ENCODE results near the gene TRPC4AP.

Gene TRPC4AP

DNA sequence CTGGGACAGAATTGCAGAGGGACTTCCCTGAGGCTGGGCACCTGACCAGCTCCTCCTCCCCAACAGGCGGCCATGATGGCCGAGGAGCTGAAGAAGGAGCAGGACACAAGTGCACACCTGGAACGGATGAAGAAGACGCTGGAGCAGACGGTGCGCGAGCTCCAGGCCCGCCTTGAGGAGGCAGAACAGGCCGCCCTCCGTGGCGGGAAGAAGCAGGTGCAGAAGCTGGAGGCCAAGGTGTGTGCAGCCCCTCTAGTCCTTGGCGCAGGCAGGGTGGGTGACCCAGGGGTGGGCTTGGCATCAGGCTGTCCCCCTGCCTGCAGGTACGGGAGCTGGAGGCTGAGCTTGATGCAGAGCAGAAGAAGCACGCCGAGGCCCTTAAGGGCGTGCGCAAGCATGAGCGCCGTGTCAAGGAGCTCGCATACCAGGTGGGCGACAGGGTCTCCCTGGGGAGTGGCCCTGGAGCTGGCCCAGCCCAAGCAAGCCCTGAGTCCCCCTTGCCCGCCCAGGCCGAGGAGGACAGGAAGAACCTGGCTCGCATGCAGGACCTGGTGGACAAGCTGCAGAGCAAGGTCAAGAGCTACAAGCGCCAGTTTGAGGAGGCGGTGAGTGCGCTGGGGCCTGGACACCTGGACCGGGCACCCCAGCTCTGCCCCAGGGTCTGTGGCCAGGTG lies 91.5 kb downstream of the TRPC4AP start:
- DNase-seq, result no peak

DNA sequence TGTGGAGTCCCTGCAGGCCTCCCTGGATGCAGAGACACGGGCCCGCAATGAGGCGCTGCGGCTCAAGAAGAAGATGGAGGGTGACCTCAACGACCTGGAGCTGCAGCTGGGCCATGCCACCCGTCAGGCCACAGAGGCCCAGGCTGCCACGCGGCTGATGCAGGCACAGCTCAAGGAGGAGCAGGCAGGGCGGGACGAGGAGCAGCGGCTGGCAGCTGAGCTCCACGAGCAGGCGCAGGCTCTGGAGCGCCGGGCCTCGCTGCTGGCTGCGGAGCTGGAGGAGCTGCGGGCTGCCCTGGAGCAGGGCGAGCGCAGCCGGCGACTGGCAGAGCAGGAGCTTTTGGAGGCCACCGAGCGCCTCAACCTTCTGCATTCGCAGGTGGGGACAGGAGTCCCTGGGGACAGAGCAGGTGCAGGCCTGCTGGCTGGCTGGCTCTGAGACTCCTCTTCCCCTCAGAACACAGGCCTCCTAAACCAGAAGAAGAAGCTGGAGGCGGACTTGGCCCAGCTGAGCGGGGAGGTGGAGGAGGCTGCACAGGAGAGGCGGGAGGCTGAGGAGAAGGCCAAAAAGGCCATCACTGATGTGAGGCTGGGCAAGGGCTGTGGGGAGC lies 92.2 kb downstream of the TRPC4AP start:
- DNase-seq, result no peak

DNA sequence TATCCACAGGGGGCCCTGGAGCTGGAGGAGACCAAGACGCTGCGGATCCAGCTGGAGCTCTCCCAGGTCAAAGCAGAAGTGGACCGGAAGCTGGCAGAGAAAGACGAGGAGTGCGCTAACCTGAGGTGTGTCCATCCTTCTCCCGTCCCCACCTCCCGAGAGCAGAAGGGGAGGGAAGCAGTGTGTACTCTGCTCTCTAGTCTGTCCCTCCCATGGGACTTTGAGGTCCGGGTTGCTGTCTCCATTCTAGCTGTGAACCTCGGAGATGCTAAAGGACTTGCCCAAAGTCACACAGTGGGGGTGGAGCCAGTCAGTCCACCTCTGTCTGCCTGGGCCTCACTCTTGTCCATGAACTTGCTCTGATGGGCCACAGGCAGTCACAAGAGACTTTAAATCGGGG lies 92.8 kb downstream of the TRPC4AP start:
- DNase-seq, result no peak

DNA sequence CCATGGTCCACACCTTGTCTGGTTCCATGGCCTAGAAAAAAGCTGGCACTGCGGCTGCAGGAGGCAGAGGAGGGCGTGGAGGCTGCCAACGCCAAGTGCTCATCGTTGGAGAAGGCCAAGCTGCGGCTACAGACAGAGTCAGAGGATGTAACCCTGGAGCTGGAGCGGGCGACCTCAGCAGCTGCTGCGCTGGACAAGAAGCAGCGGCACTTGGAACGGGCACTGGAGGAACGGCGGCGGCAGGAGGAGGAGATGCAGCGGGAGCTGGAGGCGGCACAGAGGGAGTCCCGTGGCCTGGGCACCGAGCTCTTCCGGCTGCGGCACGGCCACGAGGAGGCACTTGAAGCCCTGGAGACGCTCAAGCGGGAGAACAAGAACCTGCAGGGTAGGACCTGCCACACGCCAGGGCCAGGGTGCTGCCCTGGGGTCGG lies 93.6 kb downstream of the TRPC4AP start:
- no peak for DNase-seq

DNA sequence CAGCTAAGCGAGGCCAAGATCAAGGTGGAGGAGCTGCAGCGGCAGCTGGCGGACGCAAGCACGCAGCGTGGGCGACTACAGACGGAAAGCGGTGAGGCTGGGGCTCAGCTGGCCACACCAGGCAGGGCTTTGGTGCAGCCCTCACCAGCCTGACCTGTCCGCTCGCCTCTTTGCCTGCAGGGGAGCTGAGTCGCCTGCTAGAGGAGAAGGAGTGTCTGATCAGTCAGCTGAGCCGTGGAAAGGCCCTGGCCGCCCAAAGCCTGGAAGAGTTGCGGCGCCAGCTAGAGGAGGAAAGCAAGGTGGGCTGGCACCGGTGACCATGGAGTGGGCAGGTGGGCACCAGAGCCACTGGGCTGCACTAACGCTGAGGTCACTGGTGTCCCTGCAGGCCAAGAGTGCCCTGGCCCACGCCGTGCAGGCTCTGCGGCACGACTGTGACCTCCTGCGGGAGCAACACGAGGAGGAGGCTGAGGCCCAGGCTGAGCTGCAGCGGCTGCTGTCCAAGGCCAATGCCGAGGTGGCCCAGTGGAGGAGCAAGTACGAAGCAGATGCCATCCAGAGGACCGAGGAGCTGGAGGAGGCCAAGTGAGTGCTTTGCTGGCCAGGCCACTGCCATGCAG lies 94.2 kb downstream of the TRPC4AP start:
- no peak for DNase-seq

DNA sequence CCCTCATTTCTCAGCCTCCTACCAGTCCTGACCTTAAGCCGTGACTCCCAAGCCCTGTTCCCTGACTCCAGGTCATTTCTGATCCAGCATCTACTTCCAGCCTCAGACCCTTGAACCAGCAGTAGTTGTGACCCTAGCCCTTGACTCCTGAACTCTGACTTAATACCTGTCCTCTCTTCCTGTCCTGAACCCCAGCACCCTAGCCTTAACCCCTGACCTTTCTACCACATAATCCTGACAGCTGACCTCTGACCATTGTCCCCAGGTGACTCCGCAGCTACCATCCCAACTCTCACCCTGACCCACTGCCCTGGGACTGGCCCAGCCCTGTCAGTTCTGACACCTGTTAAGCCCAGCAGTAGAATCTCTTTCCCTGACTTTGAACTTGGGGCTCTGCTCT lies 94.8 kb downstream of the TRPC4AP start:
- DNase-seq, result no peak

DNA sequence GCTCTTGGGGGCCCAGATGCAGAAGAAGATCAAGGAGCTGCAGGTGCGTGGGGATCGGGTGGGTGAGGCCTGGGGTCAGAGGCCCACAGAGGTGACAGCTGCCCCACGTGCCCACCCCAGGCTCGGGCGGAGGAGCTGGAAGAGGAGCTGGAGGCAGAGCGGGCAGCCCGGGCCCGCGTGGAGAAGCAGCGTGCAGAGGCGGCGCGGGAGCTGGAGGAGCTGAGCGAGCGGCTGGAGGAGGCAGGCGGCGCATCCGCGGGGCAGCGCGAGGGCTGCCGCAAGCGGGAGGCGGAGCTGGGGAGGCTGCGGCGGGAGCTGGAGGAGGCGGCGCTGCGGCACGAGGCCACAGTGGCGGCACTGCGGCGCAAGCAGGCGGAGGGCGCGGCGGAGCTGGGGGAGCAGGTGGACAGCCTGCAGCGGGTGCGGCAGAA lies 95.5 kb downstream of the TRPC4AP start:
- no peak for DNase-seq

DNA sequence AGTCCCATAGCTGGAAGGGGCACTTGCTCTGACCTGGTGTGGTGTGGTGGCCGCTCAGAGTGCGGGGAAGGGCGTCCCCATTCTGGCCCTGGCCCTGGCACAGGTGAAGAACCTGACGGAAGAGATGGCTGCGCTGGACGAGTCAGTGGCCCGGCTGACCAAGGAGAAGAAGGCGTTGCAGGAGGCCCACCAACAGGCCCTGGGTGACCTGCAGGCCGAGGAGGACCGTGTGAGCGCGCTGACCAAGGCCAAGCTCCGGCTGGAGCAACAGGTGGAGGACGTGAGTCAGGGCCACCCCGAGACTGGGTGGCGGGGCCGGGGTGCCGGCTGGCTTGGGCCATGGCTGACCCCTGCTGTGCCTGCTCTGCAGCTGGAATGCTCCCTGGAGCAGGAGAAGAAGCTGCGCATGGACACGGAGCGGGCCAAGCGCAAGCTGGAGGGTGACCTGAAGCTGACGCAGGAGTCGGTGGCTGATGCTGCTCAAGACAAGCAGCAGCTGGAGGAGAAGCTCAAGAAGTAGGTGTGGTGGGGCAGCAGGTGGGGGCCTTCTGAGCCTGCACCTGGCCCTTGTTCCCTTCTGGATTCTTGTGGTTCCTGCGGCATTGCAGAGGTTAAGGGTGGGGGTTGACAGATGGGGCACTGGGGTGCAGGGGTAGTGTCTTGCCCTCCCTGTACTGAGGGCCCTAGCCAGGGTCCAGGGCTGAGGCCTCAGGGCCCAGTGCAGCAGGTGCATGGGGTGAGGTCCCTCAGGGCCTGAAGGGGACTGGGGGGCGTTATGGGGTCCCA lies 96.2 kb downstream of the TRPC4AP start:
- no peak for DNase-seq

DNA sequence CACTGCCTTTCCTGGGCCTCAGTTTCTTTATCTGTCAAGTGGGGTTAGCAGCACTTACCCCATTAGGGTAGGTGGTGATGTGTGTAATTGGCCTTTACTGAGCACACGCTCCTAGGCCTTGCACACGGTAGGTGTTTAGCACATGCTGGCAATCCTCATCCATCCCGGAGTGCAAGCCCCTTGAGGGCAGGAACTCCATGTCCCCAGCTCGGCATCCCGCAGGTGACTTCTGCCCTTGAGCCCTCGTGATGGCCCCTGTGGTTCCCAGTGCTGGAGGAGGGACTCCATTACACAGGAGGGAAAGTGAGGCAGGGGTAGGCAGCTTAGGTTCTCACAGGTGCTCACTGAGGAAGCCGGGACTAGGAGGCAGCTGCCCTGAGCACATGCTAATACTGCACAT lies 96.9 kb downstream of the TRPC4AP start:
- no peak for DNase-seq

DNA sequence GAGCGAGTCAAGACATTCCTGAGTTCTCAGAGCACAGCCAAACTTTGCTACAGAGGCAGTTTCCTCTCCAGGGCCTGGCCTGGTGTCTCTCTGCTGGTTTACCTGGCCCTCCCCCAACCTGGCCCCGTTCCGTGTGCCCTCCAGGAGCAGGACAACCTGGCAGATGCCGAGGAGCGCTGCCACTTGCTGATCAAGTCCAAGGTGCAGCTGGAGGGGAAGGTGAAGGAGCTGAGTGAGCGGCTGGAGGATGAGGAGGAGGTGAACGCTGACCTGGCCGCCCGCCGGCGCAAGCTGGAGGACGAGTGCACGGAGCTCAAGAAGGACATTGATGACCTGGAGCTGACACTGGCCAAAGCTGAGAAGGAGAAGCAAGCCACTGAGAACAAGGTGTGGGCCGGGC lies 97.4 kb downstream of the TRPC4AP start:
- DNase-seq, result no peak

DNA sequence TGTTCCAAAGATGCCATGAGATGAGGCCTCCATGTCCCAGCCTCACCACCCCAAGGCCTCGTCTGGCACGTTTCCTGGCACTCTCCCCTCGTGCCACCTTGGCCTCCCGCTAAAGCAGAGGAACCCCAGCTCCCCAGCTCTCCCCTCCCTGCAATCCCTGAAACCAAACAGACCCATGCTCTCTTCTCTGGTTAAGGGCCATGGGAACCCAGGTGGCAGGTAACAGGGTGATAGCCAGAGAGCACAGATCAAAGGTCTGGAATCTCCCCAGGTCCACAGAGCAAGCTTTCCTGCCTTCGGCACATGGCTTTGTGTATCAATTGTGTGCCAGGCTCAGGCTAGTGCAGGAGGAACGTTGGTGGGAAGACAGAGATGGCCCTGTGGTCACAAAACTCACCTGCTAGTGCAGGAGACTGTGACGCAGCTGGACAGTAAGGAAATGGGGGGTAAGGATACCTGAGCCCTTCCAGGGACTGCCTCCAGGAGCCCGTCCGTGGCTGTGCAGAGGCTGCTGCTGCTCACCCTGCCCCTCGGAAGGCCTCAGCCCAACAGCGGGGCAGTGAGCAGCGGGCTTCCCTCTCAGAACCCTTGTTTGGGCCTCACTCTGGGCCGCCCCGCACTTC lies 98.0 kb downstream of the TRPC4AP start:
- no peak for DNase-seq

DNA sequence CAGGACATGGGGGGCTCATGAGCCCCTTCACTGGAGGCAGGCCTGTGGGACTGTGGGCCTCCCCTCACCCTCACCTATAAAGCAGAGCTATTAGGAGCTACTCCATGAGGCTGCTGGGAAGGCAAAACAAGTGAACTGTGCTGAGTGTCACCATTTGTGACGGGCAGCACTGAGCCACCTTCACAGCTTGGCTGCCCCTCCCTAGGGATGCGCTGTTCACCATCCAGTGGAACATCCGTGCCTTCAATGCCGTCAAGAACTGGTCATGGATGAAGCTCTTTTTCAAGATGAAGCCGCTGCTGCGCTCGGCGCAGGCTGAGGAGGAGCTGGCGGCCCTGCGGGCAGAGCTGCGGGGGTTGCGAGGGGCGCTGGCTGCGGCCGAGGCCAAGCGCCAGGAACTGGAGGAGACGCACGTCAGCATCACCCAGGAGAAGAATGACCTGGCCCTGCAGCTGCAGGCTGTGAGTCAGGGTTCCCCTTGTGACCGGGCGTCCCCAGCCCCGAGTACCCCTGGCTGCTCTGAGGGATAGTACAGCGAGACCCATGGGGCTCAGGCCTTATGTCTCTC lies 98.6 kb downstream of the TRPC4AP start:
- no peak for DNase-seq

DNA sequence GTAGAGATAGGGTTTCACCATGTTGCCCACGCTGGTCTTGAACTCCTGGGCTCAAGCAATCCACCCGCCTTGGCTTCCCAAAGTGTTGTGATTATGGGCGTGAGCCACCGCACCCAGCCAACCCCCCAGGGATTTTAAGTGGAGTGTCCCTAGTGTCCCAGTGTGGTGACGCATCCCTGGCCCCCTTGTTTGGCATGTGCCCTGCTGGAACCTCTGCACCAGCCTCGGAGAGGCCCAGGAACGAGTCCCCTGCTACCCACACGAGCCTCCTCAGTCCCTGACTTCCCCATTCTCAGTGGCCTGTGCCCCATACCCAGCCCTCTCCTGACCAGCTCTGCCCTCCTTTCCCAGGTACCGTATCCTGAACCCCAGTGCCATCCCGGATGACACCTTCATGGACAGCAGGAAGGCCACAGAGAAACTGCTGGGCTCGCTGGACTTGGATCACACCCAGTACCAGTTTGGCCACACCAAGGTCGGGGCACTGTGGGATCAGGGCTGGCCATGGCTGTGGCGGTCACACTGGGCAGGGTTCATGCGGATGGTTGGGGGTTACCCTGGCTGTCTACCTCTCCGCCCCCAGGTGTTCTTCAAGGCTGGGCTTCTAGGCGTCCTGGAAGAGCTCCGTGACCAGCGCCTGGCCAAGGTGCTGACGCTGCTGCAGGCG lies 99.7 kb downstream of the TRPC4AP start:
- DNase-seq, result no peak

DNA sequence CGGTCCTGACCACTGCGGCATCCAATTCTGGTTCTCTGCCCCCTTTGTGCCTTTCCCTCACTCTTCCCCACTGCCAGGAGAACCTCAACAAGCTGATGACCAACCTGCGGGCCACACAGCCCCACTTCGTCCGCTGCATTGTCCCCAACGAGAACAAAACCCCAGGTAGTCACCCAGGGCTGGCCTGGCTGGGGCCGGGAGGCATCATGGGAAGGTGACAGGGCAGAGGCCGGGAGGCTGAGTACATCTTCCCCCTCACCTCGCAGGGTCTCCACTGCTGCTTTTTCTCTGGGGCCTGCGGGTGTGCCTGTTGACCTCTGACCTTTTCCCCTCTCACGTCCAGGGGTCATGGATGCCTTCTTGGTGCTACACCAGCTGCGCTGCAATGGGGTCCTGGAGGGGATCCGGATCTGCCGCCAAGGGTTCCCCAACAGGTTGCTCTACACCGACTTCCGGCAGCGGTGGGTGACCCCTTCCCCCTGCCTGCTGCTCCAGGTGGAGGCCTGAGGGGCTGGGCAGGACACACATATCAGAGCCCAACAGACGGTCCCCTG lies 101.9 kb downstream of the TRPC4AP start:
- no peak for DNase-seq

DNA sequence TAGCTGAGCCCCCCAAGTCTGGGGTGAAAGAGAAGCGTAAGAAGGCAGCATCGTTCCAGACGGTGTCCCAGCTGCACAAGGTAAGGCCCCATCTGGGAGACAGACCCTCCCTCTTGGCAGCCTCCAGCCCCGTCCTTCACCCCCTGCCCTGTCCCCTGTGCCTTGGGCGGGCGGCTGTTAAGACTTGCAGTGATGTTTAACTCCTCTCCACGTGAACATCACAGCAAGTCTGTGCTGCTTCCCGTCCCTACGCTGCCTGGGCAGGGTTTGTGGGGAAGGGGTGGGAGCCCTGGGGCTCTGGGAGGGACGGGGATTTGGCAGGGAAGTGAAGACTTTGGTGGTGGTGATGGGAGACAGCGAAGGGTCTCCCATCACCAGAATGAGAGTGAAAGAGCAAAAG lies 102.4 kb downstream of the TRPC4AP start:
- no peak for DNase-seq

DNA sequence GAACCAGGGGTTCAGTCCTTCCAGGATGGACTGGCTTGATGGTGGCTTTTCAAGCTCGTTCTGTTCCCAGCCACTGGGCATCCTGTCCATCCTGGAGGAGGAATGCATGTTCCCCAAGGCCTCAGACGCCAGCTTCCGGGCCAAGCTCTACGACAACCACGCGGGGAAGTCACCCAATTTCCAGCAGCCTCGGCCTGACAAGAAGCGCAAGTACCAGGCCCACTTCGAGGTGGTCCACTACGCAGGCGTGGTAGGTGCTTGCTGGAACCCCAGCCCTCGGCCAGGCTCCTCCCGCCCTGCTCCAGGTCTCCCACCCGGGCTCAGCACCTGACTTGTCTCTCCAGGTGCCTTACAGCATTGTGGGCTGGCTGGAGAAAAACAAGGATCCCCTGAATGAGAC lies 102.9 kb downstream of the TRPC4AP start:
- DNase-seq, result no peak

DNA sequence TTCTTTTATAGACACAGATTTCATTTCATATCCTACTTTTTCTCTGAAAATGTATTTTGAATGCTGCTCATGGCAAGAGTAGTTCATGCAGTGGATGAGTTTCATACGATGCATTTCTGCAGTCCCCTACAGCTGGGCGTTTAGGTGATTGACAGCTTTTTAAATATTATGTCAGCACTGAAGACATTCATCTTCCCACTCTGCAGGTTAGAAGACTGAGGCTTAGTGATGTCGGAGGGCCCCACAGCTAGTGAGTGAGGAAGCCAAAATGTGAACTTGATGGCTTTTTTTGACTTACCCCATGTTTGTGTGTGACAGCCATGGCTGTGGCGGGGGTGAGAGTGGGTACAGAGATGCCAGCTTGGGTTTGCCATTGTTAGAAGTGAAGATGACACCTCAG lies 103.5 kb downstream of the TRPC4AP start:
- DNase-seq, result no peak

DNA sequence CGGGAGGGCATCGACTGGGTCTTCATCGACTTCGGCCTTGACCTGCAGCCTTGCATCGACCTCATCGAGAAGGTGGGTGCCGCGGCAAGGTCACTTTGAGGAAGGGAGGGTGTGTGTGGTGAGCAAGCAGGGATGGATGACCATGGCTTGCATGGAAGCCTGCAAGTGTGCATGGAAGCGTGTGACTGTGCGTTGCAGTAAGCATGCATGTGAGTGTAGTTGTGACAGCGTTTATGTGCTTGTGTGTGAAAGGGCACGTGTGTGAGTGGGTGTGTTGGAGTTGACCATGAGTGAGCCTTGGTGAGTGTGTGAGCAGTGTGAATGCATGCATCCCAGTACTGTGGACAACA lies 104.4 kb downstream of the TRPC4AP start:
- DNase-seq, result no peak

DNA sequence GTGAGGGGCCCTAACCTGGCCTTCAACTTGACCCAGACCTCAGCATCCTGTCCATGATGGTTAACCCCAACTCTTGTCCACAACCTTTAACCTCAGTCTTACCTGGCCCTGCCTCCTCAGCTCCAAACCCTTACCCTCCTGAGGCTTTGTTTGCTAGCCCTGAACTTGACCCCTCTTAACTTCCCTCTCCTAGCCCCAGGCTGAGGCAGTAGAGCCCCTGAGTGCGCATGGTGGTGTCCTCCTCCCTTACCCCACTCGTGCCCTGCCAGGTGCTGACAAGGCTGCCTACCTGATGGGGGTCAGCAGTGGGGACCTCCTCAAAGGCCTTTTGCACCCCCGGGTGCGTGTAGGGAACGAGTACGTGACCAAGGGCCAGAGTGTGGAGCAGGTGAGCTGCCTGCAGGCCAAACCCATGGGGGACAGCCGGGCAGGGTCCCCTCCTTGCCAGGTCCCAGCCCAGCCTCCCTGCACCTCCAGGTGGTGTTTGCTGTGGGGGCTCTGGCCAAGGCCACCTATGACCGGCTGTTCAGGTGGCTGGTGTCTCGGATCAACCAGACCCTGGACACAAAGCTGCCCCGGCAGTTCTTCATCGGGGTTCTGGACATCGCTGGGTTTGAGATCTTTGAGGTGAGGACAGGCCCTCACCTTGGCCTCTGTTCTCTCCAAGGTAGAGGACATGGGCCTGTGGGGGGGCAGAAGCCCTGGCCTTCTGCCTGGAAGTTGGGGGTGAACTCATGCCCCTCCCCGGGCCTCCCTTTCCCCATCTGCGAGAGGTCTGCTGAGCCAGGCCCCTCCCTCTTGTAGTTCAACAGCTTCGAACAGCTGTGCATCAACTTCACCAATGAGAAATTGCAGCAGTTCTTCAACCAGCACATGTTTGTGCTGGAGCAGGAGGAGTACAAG lies 105.1 kb downstream of the TRPC4AP start:
- peak in 1 of 4 experiments; percentile 2 for DNase-seq

All from suppressor macrophage (primary cell).